ENCODE data around the gene HDAC11.

HDAC11 gene

GRCh38 chr3:13528217-13528867 lies 48.2 kb downstream of the HDAC11 start:
- no peak for TF ChIP-seq RAD21 (IDR thresholded peaks at IDR 0.05; ENCODE audit: low read depth)
- no peak for TF ChIP-seq TCF12 (IDR thresholded peaks at IDR 0.05; ENCODE audit: low read depth)

GRCh38 chr3:13529196-13530112 lies 49.3 kb downstream of the HDAC11 start:
- TF ChIP-seq TEAD4 (IDR thresholded peaks at IDR 0.05) (no peak), FOXM1 (IDR thresholded peaks at IDR 0.05; ENCODE audit: borderline replicate concordance, low read depth) (no peak), EGR1 (IDR thresholded peaks at IDR 0.05) (no peak), EP300 (IDR thresholded peaks at IDR 0.05; ENCODE audit: borderline replicate concordance) (no peak), REST (IDR thresholded peaks at IDR 0.05; ENCODE audit: low read depth) (no peak), RAD21 (IDR thresholded peaks at IDR 0.05; ENCODE audit: low read depth) (no peak), CEBPB (IDR thresholded peaks at IDR 0.05) (no peak)
- TF ChIP-seq, protein P1, sequence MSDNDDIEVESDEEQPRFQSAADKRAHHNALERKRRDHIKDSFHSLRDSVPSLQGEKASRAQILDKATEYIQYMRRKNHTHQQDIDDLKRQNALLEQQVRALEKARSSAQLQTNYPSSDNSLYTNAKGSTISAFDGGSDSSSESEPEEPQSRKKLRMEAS (IDR thresholded peaks at IDR 0.05), result no peak

- TF ChIP-seq TAF1 (IDR thresholded peaks at IDR 0.05; ENCODE audit: low read depth) (no peak), YY1 (IDR thresholded peaks at IDR 0.05; ENCODE audit: low read depth) (no peak), FOXM1 (IDR thresholded peaks at IDR 0.05; ENCODE audit: borderline replicate concordance, low read depth) (no peak), REST (IDR thresholded peaks at IDR 0.05; ENCODE audit: low read depth) (no peak), ZBTB7A (IDR thresholded peaks at IDR 0.05; ENCODE audit: low read depth) (no peak), EP300 (IDR thresholded peaks at IDR 0.05; ENCODE audit: borderline replicate concordance) (no peak), RAD21 (IDR thresholded peaks at IDR 0.05; ENCODE audit: low read depth) (no peak), CEBPB (IDR thresholded peaks at IDR 0.05) (no peak), TEAD4 (IDR thresholded peaks at IDR 0.05) (no peak), TCF12 (IDR thresholded peaks at IDR 0.05; ENCODE audit: low read depth) (no peak), NFIC (IDR thresholded peaks at IDR 0.05) (no peak), EGR1 (IDR thresholded peaks at IDR 0.05) (no peak), CREB1 (IDR thresholded peaks at IDR 0.05; ENCODE audit: low read depth) (no peak)
- TF ChIP-seq, protein P1 (IDR thresholded peaks at IDR 0.05), result no peak
- TF ChIP-seq, protein P2, sequence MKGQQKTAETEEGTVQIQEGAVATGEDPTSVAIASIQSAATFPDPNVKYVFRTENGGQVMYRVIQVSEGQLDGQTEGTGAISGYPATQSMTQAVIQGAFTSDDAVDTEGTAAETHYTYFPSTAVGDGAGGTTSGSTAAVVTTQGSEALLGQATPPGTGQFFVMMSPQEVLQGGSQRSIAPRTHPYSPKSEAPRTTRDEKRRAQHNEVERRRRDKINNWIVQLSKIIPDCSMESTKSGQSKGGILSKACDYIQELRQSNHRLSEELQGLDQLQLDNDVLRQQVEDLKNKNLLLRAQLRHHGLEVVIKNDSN (IDR thresholded peaks at IDR 0.05), result no peak
Measured at GRCh38 chr3:13530241-13531009, 50.3 kb downstream of the HDAC11 start.

- TF ChIP-seq REST (IDR thresholded peaks at IDR 0.05; ENCODE audit: low read depth), result no peak
- TF ChIP-seq, protein P1 (IDR thresholded peaks at IDR 0.05), result no peak
- TF ChIP-seq, protein P2 (IDR thresholded peaks at IDR 0.05), result no peak
- no peak for TF ChIP-seq TAF1 (IDR thresholded peaks at IDR 0.05; ENCODE audit: low read depth)
- no peak for TF ChIP-seq ZBTB7A (IDR thresholded peaks at IDR 0.05; ENCODE audit: low read depth)
- TF ChIP-seq CEBPB (IDR thresholded peaks at IDR 0.05), result no peak
Measured at GRCh38 chr3:13532085-13532484, 52.0 kb downstream of the HDAC11 start.
